CD1c-positive myeloid dendritic cell (primary cell): ENCODE results near the gene HOXB8.

ENCODE experiments used
- DNase-seq: peaks from one replicate; pipeline ENCODE4 v3.0.0-alpha.2; 2016; ENCODE audit errors: extremely low spot score

The HOXB8 gene

GRCh38 chr17:48583708-48584222 lies 31.3 kb downstream of the HOXB8 start:
- DNase-seq: no peak

GRCh38 chr17:48582750-48583069 lies 32.4 kb downstream of the HOXB8 start:
- DNase-seq: no peak

GRCh38 chr17:48579760-48580554 lies 35.1 kb downstream of the HOXB8 start:
- no peak for DNase-seq

- no peak for DNase-seq
Measured at GRCh38 chr17:48579471-48579759, 35.7 kb downstream of the HOXB8 start.

GRCh38 chr17:48578616-48579470 lies 36.2 kb downstream of the HOXB8 start:
- no peak for DNase-seq

GRCh38 chr17:48577946-48578615 lies 37.0 kb downstream of the HOXB8 start, which contains the start of gene HOXB4:
Gene HOXB4, minus strand, starts transcription at chr17:48578350. Its CDS starts 31 bp downstream, at chr17:48578319.
- peak; percentile 61 for DNase-seq

- DNase-seq: no peak
Measured at GRCh38 chr17:48577330-48577945, 37.7 kb downstream of the HOXB8 start.

- peak; percentile 11 for DNase-seq
Measured at GRCh38 chr17:48576479-48577309, 38.4 kb downstream of the HOXB8 start.

GRCh38 chr17:48575673-48576478 lies 39.2 kb downstream of the HOXB8 start:
- no peak for DNase-seq

- DNase-seq: no peak
Measured at GRCh38 chr17:48575066-48575582, 40.0 kb downstream of the HOXB8 start.

GRCh38 chr17:48574505-48575065 lies 40.5 kb downstream of the HOXB8 start:
- DNase-seq: no peak

- no peak for DNase-seq
Measured at GRCh38 chr17:48571826-48572417, 43.2 kb downstream of the HOXB8 start.

- DNase-seq: no peak
Measured at GRCh38 chr17:48571024-48571818, 43.9 kb downstream of the HOXB8 start.

GRCh38 chr17:48570325-48571023 lies 44.6 kb downstream of the HOXB8 start:
- no peak for DNase-seq

- no peak for DNase-seq
Measured at GRCh38 chr17:48569674-48570324, 45.3 kb downstream of the HOXB8 start.

- no peak for DNase-seq
Measured at GRCh38 chr17:48569240-48569582, 45.9 kb downstream of the HOXB8 start.

- no peak for DNase-seq
Measured at GRCh38 chr17:48568499-48569239, 46.4 kb downstream of the HOXB8 start.
